ENCODE measurements around the gene PHLDB2. TPM values are rescaled to one million over a fixed set of nuclear protein-coding genes. Genes with fewer than 3 reads are reported as not detected.
A peak's percentile ranks its signal among the peaks of the same experiment; 100 is the strongest.

PHLDB2 gene
- total RNA-seq, 1 donor from 2014 or later: 145 TPM

DNA sequence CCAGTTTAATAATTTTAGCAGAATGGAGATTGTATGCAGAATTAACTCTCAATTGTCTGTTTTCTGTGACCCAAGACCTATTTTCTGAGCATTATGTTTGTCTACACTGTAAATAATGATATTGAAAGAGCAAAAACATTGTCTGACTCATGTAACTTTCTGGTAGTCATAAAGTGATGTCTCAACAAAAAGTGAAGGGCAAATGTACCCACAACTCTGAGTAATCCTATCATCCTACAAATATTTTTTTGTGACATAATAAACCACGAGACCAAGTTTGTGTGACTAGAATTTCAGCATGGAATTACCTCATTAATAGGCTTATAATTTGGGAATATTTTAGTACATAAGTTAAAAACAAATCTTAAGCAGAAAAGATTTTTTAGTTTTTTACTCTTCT lies 104.4 kb downstream of the PHLDB2 start:
- peak; percentile 78 for DNase-seq (ENCODE audit: low read depth)

GRCh38 chr3:111965484-111965883 lies 106.4 kb downstream of the PHLDB2 start:
- no peak for DNase-seq (ENCODE audit: low read depth)

GRCh38 chr3:111967068-111967467 lies 108.0 kb downstream of the PHLDB2 start:
- no peak for DNase-seq (ENCODE audit: low read depth)

- peak; percentile 70 for DNase-seq (ENCODE audit: low read depth)
Observed at GRCh38 chr3:111967651-111968274, 108.7 kb downstream of the PHLDB2 start.

DNA sequence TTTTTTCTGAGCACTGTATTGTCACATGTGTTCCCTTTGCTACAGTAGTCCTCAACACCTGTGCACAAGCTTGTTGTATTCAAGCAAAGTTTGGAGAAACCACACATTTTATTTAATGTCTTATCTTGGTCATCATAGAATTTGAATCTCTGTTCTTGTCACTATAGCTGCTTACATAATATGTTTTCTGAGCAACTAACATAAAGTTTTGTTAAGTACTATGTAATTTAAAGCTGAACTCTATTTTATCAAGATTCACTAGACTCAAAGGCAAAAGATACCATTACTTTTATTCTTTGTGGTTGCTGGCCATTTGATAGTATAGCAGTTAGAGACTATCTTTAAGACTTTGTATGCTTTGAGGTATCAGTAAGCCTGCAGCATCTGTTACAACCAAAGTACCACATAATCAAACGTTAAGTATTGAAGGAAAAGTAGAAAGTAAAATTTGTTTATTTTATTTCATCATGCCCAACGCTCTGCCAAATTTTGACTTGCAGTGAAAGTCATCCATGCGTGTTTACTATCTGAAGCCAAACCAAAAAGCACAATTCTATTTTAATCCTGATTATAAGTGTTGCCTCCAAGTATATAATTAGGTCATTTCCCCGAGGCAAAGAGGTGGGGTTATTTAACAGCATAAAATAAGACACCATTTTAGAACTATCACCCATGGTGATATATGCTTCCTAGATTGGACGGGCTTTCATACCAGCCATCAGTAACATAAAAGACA lies 109.4 kb downstream of the PHLDB2 start:
- DNase-seq (ENCODE audit: low read depth): no peak

- DNase-seq (ENCODE audit: low read depth): no peak
Observed at GRCh38 chr3:111970376-111970775, 111.3 kb downstream of the PHLDB2 start.

DNA sequence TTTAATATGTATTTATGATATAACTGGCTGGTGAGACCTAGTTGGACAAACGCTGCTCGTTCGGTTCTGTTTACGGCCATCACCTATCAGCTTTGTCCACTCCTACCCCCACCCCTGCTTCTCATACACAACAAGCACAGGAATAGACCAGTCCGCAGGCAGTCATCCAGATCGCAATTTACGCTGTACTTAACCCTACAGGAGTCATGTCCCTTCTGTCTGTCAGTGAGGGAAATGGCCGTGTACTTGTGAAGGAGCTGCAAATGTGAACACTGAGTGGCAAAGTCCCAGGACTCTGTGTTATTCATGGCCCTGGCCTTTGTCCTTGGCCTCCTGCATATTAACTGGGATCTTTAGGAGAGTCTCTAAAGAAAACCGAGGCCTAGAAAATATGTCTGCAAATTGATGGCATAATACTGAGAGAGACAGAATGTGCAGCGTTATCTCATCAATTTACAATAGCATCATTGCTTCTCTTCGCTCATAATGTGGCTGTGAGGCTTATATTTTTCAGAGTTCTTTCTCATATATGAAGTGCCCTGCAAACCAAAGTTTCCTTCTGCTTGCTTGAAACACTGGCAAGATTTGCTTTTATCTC lies 112.6 kb downstream of the PHLDB2 start:
- peak; percentile 76 for DNase-seq (ENCODE audit: low read depth)

- no peak for DNase-seq (ENCODE audit: low read depth)
Observed at GRCh38 chr3:111972891-111973290, 113.8 kb downstream of the PHLDB2 start.

- no peak for DNase-seq (ENCODE audit: low read depth)
Observed at GRCh38 chr3:111975131-111975530, 116.1 kb downstream of the PHLDB2 start.

GRCh38 chr3:111976254-111976653 lies 117.2 kb downstream of the PHLDB2 start:
- no peak for DNase-seq (ENCODE audit: low read depth)

- peak; percentile 97 for DNase-seq (ENCODE audit: low read depth)
Observed at GRCh38 chr3:111978583-111979433, 119.7 kb downstream of the PHLDB2 start, which contains the start of gene ABHD10. Gene ABHD10 (plus strand): TSS chr3:111979026. CDS start chr3:111979062, 36 bp downstream.

- DNase-seq (ENCODE audit: low read depth): no peak
Observed at GRCh38 chr3:111979434-111980038, 120.5 kb downstream of the PHLDB2 start.

DNA sequence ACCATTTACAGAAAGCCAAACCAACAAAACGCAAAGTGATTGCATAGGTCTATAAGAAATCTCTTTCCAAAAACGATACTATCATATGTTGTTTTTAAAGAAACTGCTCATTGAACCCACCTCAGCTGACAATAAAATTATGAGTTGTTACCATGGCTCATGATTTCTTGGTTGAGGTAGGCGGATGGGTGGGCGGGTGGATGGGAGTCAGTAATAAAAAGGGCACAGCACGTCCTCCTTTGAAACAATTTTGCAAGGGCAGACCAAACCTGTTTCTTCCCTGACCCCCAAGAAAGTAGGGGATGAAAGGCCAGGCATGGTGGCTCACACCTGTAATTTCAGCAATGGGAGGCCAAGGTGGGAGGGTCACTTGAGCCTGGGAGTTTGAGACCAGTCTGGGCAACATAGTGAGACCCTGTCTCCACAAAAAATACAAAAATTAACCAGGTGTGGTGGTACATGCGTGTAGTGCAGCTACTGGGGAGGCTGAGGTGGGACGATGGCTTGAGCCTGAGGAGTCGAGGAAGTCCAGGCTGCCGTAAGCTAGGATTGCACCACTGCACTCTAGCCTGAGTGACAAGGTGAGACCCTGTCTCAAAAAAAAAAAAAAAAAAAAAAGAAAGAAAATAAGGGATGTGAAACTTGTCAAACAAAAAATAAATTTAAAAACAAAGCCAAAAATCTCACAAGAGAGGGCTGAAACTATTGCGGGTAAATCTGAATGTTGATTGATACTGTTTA lies 121.8 kb downstream of the PHLDB2 start:
- no peak for DNase-seq (ENCODE audit: low read depth)

GRCh38 chr3:111981457-111981763 lies 122.3 kb downstream of the PHLDB2 start:
- DNase-seq (ENCODE audit: low read depth): no peak

GRCh38 chr3:111984636-111985298 lies 125.7 kb downstream of the PHLDB2 start:
- no peak for DNase-seq (ENCODE audit: low read depth)

- DNase-seq (ENCODE audit: low read depth): no peak
Observed at GRCh38 chr3:111986800-111987199, 127.7 kb downstream of the PHLDB2 start.

DNA sequence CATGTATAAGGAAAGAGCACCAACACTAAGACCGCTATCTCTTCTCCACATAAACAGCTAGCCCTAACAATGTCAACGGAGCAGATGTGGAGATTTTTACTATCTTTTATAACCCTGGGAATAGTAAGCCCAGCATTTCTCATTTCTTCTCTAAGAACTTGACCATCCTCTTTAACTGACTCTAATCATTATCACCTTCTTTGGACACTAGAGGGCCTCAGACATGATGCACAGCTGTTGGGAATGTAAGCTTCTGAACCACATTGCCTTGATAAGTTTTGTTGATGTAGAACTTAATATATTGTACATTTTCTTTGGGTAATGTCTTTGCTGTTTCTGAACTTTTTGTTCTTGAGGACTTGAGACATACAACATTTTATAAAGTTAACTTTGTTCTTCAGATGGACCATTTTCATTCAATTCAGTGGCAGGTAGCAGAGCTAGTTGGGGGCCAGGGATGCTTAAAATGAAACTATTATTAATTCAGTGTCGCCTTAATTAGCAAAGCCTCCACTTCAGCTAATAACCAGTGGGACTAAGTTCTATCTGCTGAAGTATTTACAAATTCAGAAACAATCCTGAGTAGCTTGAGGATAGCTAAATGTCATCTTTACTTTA lies 130.1 kb downstream of the PHLDB2 start:
- DNase-seq (ENCODE audit: low read depth): peak; percentile 83

- DNase-seq (ENCODE audit: low read depth): no peak
Observed at GRCh38 chr3:111993038-111993437, 134.0 kb downstream of the PHLDB2 start.

DNA sequence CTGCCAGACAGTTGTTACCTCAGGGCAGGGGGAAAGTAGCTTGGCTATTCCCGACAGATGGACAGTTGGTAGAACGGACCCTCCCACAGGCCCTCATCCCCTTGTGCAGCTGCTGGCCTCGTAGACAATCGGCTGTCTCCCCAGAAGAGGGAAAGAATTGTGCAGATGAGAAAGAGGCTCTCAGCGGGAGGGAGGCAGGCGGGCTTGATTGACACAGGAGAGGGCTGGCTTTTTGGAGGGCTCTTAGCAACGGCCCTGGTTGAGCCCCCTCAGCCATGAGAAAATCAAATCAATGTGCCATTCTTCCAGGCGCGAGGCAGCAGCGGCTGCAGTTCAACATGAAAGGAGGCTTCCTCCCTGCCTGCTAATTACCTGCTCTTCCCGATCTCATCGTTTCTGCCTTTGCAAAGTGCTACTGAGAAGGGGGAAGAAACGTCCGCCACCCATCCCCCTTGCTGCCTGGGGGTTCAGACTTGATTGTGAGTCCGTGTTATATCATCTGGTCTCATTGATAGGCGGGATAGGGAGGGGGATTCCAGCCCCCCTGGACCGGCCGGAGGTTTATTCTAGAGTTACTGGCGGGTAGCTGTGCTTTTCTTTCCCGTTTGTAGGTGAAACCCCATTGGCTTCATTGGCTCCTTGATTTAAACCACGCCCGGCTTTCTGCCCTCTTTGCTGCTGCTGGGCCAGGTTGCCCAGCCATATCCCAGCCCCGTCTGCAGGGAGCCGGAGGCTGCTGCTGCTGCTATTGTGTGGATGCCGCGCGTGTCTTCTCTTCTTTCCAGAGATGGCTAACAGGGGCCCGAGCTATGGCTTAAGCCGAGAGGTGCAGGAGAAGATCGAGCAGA lies 139.8 kb downstream of the PHLDB2 start, which contains the start of gene TAGLN3:
Gene TAGLN3 (plus strand): TSS at position 287 of the 848 bp plus-strand sequence. CDS start 501 bp downstream, at position 788.
- DNase-seq (ENCODE audit: low read depth): peak; percentile 49

Measured in renal cortical epithelial cell (primary cell).